HepG2 (cell line): ENCODE data around the gene CIBAR2. TPM values are rescaled to one million over a fixed set of nuclear protein-coding genes. Genes with fewer than 3 reads are reported as not detected.
A peak's percentile ranks its signal among the peaks of the same experiment; 100 is the strongest.

Source experiments
- ISX ChIP-seq: sonication (generic); formaldehyde crosslinking; conservative IDR thresholded peaks from 2 replicates; pipeline ENCODE4 v1.5.0; 2020; ENCODE audit warnings: missing genetic modification reagents
- NFE2L2 ChIP-seq: fragments of 150-350 bp; IDR thresholded peaks from 2 replicates; pipeline ENCODE4 v1.6.1; 2014; ENCODE audit warnings: low read length
- NONO ChIP-seq, 2 experiments: fragments of 450-650 bp in 1 of 2; sonication (generic) in 1 of 2; formaldehyde crosslinking in 1 of 2; IDR thresholded peaks in 1 of 2; conservative IDR thresholded peaks in 1 of 2; 2 replicates each; pipeline versions ENCODE4 v1.6.1 to v1.8.0; 2017 to 2022; ENCODE audit warnings: mild to moderate bottlenecking in 1 of 2, missing genetic modification reagents in 1 of 2, moderate library complexity in 1 of 2
- NPAS2 ChIP-seq: sonication (generic); formaldehyde crosslinking; IDR thresholded peaks from 2 replicates; pipeline ENCODE4 v1.8.0; 2022; ENCODE audit warnings: mild to moderate bottlenecking, missing genetic modification reagents, borderline replicate concordance
- PRDM10 ChIP-seq: sonication (generic); formaldehyde crosslinking; IDR thresholded peaks from 2 replicates; pipeline ENCODE4 v1.4.0; 2020; ENCODE audit warnings: low read depth, missing genetic modification reagents
- SIX4 ChIP-seq: sonication (generic); formaldehyde crosslinking; IDR thresholded peaks from 2 replicates; pipeline ENCODE4 v1.4.0; 2020; ENCODE audit warnings: missing genetic modification reagents
- SNAPC5 ChIP-seq: sonication (generic); formaldehyde crosslinking; IDR thresholded peaks from 2 replicates; pipeline ENCODE4 v1.8.1; 2023; ENCODE audit warnings: mild to moderate bottlenecking, missing genetic modification reagents, borderline replicate concordance
- SOX5 ChIP-seq: IDR thresholded peaks from 2 replicates; pipeline ENCODE4 v1.6.1; 2016; ENCODE audit warnings: borderline replicate concordance
- SRF ChIP-seq: IDR thresholded peaks from 2 replicates; pipeline ENCODE4 v1.6.1; 2011; ENCODE audit warnings: mild to moderate bottlenecking, low read depth, low read length, moderate library complexity
- TAF1 ChIP-seq: sonication (generic); formaldehyde crosslinking; IDR thresholded peaks from 2 replicates; pipeline ENCODE4 v1.4.0; 2020; ENCODE audit warnings: missing genetic modification reagents
- ZFY ChIP-seq: sonication (generic); formaldehyde crosslinking; IDR thresholded peaks from 2 replicates; pipeline ENCODE4 v1.4.0; 2020; ENCODE audit warnings: missing genetic modification reagents
- ZFYVE20 ChIP-seq: sonication (generic); formaldehyde crosslinking; IDR thresholded peaks from 2 replicates; pipeline ENCODE4 v1.8.0; 2023; ENCODE audit warnings: low read depth, mild to moderate bottlenecking, moderate library complexity, missing genetic modification reagents, borderline replicate concordance
- ZNF674 ChIP-seq: sonication (generic); formaldehyde crosslinking; IDR thresholded peaks from 2 replicates; pipeline ENCODE4 v1.5.0; 2020; ENCODE audit warnings: low read depth, mild to moderate bottlenecking, missing genetic modification reagents
- ZNF687 ChIP-seq: sonication (generic); formaldehyde crosslinking; IDR thresholded peaks from 2 replicates; pipeline ENCODE4 v1.5.1; 2020; ENCODE audit warnings: mild to moderate bottlenecking, missing genetic modification reagents, moderate library complexity
- ZNF878 ChIP-seq: sonication (generic); formaldehyde crosslinking; IDR thresholded peaks from 2 replicates; pipeline ENCODE4 v1.8.1; 2023; ENCODE audit warnings: mild to moderate bottlenecking, missing genetic modification reagents, moderate library complexity
- ZNF891 ChIP-seq: sonication (generic); formaldehyde crosslinking; IDR thresholded peaks from 2 replicates; pipeline ENCODE4 v1.5.0; 2020; ENCODE audit warnings: mild to moderate bottlenecking, missing genetic modification reagents
- polyA plus RNA-seq, 8 experiments: library from polyadenylated mRNA; depleted of rRNA in 3 of 8; stranded (reverse) in 7 of 8; unstranded in 1 of 8; fragments of >200 nt; fragmentation: Illumina TruSeq in 4 of 8; extraction: Trizol in 4 of 8; gene quantifications; 2 replicates each; pipeline versions ENCODE4 v1.2.1 to v1.2.3, GENCODE V29; 2011 to 2016; ENCODE audit warnings: low read depth in 4 of 8, missing spikeins in 1 of 8, mixed read lengths in 1 of 8; ENCODE audit not compliant: insufficient read depth in 1 of 8
- total RNA-seq, 5 experiments: library from RNA; depleted of rRNA; stranded (reverse); fragments of >200 nt; fragmentation: Illumina TruSeq; extraction: Trizol; gene quantifications; 2 replicates each; pipeline ENCODE4 v1.2.3, GENCODE V29; 2016; ENCODE audit warnings: low read depth in 1 of 5
- TF ChIP-seq, protein P1 (sequence below): sonication (generic); formaldehyde crosslinking; IDR thresholded peaks from 2 replicates; pipeline ENCODE4 v1.4.0; 2020; ENCODE audit warnings: mild to moderate bottlenecking, missing genetic modification reagents
- TF ChIP-seq, protein P2 (sequence below): sonication (generic); formaldehyde crosslinking; IDR thresholded peaks from 2 replicates; pipeline ENCODE4 v1.9.0; 2021; ENCODE audit warnings: missing genetic modification reagents, mild to moderate bottlenecking, borderline replicate concordance

CIBAR2 gene
- total and polyA plus RNA-seq, 2 of the 13 experiments (the other 11 are each of a cell fraction or from before 2014, with no cell fraction given), result not detected

DNA sequence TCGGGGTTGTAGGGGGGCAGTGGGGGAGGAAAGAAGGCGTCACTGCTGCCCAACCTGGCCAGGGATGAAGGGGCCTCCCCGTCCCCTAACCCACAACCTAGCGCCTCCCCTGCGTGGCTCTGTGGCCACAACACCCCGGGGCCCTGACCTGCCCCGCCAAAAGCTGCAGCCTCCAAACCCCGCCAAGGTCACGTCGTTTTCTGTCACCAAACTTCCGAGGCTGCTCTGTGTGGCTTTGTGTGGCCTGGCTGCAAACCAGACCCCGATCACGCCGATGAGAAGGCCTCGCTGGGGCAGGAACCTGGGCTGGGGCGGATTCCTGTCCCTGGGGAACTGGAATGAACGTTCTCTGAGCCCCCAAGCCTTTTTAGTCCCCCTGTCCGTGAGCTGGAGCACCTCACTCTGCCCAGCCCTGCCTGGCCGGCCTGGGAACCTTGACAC lies 30.5 kb upstream of the CIBAR2 start (continued):
- TF ChIP-seq ZNF687 (CRISPR knock-in tag), result peak; percentile 67
- no peak for TF ChIP-seq NONO (IDR thresholded peaks at IDR 0.05)
- TF ChIP-seq NONO (CRISPR knock-in tag; conservative IDR thresholded peaks at IDR 0.05), result no peak; the same call in 1 of the 2 replicates
- TF ChIP-seq SOX5, result no peak
- no peak for TF ChIP-seq NFE2L2
- peak; percentile 54 for TF ChIP-seq ZFY (CRISPR knock-in tag)
- no peak for TF ChIP-seq ISX (CRISPR knock-in tag)
- TF ChIP-seq SRF, result no peak
- TF ChIP-seq PRDM10 (CRISPR knock-in tag), result no peak
- TF ChIP-seq SNAPC5 (CRISPR knock-in tag), result no peak
- TF ChIP-seq ZFYVE20 (CRISPR knock-in tag), result no peak
- TF ChIP-seq ZNF674, result no peak
- peak; percentile 39; the same call in 1 of the 2 replicates for TF ChIP-seq ZNF891 (CRISPR knock-in tag)
- TF ChIP-seq, protein P1, sequence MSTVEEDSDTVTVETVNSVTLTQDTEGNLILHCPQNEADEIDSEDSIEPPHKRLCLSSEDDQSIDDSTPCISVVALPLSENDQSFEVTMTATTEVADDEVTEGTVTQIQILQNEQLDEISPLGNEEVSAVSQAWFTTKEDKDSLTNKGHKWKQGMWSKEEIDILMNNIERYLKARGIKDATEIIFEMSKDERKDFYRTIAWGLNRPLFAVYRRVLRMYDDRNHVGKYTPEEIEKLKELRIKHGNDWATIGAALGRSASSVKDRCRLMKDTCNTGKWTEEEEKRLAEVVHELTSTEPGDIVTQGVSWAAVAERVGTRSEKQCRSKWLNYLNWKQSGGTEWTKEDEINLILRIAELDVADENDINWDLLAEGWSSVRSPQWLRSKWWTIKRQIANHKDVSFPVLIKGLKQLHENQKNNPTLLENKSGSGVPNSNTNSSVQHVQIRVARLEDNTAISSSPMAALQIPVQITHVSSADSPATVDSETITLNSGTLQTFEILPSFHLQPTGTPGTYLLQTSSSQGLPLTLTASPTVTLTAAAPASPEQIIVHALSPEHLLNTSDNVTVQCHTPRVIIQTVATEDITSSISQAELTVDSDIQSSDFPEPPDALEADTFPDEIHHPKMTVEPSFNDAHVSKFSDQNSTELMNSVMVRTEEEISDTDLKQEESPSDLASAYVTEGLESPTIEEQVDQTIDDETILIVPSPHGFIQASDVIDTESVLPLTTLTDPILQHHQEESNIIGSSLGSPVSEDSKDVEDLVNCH (CRISPR knock-in tag), result no peak
- TF ChIP-seq TAF1, result 0 out of 2 replicates have a peak, but pooled peaks have one; percentile 0
- no peak for TF ChIP-seq SIX4
- no peak for TF ChIP-seq NPAS2 (CRISPR knock-in tag)
- no peak for TF ChIP-seq ZNF878 (CRISPR knock-in tag)
- TF ChIP-seq, protein P2, sequence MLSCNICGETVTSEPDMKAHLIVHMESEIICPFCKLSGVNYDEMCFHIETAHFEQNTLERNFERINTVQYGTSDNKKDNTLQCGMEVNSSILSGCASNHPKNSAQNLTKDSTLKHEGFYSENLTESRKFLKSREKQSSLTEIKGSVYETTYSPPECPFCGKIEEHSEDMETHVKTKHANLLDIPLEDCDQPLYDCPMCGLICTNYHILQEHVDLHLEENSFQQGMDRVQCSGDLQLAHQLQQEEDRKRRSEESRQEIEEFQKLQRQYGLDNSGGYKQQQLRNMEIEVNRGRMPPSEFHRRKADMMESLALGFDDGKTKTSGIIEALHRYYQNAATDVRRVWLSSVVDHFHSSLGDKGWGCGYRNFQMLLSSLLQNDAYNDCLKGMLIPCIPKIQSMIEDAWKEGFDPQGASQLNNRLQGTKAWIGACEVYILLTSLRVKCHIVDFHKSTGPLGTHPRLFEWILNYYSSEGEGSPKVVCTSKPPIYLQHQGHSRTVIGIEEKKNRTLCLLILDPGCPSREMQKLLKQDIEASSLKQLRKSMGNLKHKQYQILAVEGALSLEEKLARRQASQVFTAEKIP (CRISPR knock-in tag), result no peak
